GM19468 (cell line): Measurements from ENCODE around the gene PRELID1.
"Not testable (repeated sequence)": the region's sequence is repeated elsewhere in the genome, so short reads cannot be mapped to it uniquely, and the experiment has no call there.

Experiments used
- ATAC-seq: cut with Tn5 transposase; IDR thresholded peaks from one replicate; pipeline ENCODE4 v1.9.1; 2021; ENCODE audit warnings: mild to moderate bottlenecking, moderate library complexity, moderate number of reproducible peaks; ENCODE audit not compliant: unreplicated experiment; ENCODE audit errors: extremely low read depth

PRELID1 gene

GRCh38 chr5:177303121-177303924, at the start of gene PRELID1, which contains the start of gene RAB24:
Gene PRELID1, plus strand, starts transcription at chr5:177303799. Its CDS starts 187 bp downstream, at chr5:177303986.
Gene RAB24, minus strand, starts transcription at chr5:177303719. Its CDS starts 431 bp downstream, at chr5:177303288.
- peak; percentile 27 for ATAC-seq

DNA sequence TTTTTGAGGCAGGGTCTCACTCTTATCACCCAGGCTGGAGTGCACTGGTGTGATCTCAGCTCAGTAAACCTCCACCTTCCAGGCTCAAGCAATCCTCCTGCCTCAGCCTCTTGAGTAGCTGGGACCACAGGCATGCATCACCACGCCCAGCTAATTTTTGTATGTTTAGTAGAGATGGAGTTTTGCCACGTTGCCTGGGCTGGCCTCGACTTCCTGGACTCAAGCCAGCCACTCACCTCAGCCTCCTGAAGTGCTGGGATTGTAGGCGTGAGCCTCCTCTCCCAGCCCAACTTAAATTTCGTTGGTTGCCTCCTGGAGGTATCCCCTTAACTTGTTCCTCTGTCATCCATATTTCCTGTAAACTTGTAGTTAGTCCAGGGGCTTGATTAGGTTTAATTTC, 47.3 kb upstream of the PRELID1 start:
- ATAC-seq, result no peak

DNA sequence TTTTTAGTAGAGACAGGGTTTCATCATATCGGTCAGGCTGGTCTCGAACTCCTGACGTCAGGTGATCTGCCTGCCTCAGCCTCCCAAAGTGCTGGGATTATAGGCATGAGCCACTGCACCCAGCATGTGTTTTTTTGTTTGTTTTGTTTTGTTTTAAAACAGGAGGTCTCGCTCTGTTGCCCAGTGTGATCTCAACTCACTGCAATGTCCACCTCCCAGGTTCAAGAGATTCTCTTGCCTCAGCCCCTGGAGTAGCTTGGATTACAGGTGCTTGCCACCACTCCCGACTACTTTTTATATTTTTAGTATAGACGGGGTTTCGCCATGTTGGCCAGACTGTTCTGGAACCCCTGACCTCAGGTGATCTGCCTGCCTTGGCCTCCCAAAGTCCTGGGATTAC, 44.9 kb upstream of the PRELID1 start:
- not testable (repeated sequence) for ATAC-seq

DNA sequence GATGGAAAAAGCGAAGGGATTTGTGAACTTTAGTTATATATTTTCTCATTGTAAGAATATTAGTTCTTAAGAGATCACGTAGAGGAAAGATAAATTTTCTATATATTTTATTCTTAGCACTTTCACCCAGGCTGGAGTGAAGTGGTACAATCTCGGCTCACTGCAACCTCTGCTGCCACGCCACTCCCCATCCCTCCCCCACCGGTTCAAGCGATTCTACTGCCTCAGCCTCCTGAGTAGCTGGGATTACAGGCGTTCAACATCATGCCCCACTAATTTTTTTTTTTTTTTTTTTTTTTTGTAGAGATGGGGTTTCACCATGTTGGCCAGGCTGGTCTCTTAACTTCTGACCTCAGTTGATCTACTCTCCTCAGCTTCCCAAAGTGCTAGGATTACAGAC, 42.6 kb upstream of the PRELID1 start:
- no peak for ATAC-seq

DNA sequence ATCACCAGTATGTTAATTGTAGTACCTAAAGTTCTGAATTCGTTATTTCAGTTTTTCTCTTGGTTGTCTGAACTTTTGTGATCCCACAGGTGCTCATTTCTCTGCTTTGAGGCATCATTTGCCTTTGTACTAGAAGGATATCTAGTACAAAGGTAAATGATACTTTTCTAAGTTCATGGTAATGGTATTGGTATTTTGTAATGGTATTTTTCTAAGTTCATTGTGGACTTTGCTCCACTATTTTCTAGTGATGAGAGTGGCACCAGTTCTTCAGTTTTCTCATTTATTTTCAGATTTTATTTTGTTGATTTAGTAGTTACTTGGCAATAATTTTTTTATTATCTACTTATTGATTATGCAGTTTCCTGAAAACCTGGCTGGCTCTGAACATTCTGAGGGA, 42.1 kb upstream of the PRELID1 start:
- no peak for ATAC-seq

DNA sequence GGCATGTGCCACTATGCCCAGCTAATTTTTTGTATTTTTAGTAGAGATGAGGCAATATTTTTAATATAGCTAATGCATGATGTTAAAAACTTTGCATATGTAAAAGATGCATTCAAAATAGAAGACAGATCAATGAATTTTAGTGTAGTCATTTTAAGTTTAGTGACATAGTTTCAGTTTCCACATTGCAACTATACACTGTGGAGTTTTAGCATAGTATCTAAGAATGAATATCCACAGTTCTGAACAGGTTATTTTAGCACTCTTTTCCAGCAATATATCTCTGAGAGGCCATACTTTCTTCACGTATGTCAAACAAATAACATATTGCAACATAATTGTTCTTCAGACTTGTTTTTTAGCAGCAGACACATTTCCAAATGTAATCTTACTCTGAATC, 39.4 kb upstream of the PRELID1 start:
- no peak for ATAC-seq

DNA sequence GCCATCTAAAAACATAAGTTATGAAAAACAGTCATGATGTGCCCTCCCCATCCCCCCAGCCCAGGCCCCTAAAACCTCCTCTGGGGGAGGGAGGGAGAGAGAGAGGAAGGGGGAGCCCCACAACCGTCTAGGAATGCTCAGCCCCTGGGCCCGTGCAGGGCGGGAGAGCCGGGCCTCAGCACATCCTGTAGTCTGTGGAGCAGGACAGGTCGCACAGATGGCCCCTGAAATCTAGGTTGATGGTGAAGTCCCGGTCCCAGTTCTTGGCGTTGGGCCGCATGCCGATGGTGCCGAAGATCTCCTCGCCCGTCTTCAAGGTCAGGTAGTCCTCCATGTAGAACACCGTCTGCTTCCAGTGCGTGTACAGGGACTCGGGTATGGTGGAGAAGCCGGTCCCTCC, 38.2 kb upstream of the PRELID1 start:
- no peak for ATAC-seq

DNA sequence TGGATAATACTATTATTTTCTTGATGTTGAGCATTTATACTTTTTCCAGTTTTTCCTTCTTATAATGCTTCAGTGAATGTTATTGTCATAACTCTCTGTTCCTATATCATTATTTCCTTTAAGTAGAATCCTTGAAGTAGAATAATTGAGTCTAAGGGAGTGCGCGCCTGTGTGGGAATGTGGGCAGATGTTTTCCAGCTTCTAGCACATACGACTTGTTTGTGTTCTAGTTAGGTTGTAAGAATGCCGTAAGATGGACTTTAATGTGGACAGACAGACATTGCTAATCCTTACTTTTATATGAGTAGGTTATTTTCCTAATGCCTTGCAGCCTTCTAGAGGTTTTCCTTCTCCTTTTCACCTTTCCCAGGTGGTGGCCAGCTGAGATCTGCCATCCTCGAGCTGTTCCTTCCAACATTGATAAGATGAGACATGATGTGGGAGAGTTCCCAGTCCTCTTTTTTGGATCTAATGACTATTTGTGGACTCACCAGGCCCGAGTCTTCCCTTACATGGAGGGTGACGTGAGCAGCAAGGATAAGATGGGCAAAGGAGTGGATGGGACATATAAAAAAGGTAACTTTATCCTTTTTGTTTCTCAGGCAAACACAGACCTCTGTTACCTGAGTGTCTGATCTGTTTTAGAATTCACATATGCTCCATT, 34.2 kb upstream of the PRELID1 start:
- ATAC-seq, result no peak

GRCh38 chr5:177269976-177270375, 33.6 kb upstream of the PRELID1 start:
- no peak for ATAC-seq

DNA sequence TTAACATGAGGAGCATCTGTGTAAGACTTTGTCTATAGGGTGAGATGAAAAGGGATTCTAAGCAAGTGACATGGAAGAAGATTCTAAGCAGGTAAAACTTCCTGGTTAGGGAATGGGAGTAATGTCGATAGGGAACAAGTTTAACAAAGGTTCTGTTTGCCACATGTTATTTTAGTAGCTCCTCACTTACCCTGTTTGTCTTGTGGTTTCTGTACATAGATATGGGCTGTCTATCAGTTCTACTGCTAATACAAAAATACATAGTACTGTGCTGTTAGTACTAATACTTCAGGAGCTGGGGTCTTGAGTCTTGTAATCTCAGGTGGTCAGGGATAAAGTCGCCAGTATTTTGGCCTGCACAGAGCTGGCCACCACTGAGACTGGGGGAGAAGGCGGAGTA, 32.9 kb upstream of the PRELID1 start:
- ATAC-seq, result no peak

DNA sequence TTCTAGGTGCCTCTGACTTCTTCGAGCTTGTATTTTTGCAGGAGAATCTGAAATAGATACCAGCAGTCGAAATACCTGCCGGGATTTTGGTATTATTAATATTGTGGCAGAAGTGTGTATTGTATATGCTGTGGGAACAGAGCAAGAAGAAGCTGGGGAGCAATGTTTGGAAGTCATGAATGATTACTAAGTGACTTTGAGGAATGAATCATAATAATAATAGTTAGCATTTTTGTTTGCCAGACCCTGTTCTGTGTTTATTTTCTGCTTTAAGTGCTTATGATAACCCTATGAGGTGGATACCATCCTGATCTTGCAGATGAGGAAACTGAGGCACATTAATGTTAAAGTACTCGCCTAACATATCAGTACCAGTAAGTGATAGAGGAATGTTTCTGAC, 32.5 kb upstream of the PRELID1 start:
- no peak for ATAC-seq

- ATAC-seq, result no peak
Measured at GRCh38 chr5:177275883-177276282, 27.7 kb upstream of the PRELID1 start.

DNA sequence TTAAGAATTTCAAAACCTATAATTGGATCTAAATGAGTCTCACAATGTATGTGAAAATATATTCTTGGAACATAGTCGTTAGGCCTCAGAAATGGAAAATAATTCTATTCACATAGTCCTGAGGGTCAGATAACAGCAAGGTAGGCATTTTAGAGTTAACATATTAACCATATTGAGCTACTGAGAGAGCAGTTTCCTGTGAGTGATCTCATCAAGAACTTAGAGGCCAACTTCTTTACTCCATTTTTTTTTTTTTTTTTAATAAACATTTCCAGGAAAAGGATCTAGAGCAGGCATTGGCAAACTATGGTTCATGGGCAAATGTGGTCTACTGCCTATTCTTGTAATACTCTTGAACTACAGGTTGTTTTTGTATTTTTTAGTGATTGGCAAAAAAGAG, 26.7 kb upstream of the PRELID1 start:
- no peak for ATAC-seq

DNA sequence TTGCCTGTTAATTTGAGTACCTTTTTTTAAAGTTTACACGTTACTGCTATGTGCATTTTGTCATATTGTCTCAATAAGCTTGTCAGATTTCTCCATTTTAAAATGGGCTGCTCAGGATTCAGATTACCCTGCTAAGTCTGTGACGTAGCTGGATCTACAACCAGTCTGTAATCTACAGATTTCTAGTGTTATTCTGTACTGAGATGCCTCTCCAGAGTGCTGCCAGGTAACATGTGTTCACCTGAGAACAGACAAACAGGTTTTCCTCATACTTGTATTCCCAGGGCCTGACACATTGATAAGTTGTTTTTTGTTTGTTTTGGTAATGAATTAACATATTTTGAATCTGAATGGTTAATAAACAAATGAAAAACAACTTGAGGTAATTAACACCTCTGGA, 15.4 kb upstream of the PRELID1 start:
- ATAC-seq, result no peak

- ATAC-seq, result no peak
Measured at GRCh38 chr5:177290816-177291596, 12.6 kb upstream of the PRELID1 start.

DNA sequence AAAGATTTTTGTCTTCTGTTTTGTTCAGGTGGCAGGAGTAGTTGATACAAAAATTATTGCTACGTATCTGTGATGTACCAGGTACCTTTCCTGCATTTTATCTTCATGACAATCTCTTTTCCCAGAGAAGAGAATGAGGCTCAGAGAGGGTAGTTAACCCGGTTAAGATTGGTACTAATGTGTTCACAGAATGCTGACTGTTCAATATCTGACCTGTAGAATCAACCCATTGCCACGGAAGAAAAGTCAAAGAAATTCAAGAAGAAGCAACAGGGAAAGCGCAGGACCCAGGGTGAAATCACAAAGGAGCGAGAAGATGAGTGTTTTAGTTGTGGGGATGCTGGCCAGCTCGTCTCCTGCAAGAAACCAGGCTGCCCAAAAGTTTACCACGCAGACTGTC, 11.9 kb upstream of the PRELID1 start:
- no peak for ATAC-seq

DNA sequence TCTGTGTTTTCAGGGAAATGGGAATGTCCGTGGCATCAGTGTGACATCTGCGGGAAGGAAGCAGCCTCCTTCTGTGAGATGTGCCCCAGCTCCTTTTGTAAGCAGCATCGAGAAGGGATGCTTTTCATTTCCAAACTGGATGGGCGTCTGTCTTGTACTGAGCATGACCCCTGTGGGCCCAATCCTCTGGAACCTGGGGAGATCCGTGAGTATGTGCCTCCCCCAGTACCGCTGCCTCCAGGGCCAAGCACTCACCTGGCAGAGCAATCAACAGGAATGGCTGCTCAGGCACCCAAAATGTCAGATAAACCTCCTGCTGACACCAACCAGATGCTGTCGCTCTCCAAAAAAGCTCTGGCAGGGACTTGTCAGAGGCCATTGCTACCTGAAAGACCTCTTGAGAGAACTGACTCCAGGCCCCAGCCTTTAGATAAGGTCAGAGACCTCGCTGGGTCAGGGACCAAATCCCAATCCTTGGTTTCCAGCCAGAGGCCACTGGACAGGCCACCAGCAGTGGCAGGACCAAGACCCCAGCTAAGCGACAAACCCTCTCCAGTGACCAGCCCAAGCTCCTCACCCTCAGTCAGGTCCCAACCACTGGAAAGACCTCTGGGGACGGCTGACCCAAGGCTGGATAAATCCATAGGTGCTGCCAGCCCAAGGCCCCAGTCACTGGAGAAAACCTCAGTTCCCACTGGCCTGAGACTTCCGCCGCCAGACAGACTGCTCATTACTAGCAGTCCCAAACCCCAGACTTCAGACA, 9.6 kb upstream of the PRELID1 start:
- no peak for ATAC-seq

DNA sequence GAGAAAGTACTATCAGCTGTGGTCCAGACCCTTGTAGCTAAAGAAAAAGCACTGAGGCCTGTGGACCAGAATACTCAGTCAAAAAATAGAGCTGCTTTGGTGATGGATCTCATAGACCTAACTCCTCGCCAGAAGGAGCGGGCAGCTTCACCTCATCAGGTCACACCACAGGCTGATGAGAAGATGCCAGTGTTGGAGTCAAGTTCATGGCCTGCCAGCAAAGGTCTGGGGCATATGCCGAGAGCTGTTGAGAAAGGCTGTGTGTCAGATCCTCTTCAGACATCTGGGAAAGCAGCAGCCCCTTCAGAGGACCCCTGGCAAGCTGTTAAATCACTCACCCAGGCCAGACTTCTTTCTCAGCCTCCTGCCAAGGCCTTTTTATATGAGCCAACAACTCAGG, 9.0 kb upstream of the PRELID1 start:
- no peak for ATAC-seq

- no peak for ATAC-seq
Measured at GRCh38 chr5:177295924-177296323, 7.7 kb upstream of the PRELID1 start.

DNA sequence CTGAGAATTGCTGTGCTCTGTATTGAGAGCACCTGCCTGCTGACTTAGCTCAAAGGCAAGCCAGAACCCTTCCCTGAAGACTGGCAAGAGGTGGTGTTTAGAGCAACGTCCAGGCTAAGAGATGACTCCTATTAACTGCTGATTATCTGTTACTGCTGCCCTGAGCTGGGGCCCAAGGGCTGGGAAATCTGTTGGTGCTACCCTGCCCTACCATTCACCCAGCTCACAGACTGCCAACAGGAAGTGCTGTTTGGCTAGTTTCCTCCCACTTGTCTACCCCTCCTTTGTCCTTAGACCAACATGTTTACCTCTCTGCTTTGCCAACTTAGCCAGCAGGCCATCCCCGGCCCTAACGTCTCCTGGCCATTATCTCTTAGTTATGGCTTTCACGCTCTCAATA, 7.0 kb upstream of the PRELID1 start:
- no peak for ATAC-seq
